RKO (cell line): ENCODE data around the gene ERCC5.

ENCODE experiments used
- DNase-seq: peaks from one replicate; pipeline ENCODE4 v3.0.0-alpha.2; 2016; ENCODE audit warnings: low spot score

ERCC5 gene

GRCh38 chr13:102845289-102845629, 573 bp upstream of the ERCC5 start:
- no peak for DNase-seq

- peak; percentile 80 for DNase-seq
These were observed 606 bp downstream of the ERCC5 start for GRCh38 chr13:102846261-102847015.

- peak; percentile 84 for DNase-seq
These were observed 1.7 kb downstream of the ERCC5 start for GRCh38 chr13:102847272-102848234.

GRCh38 chr13:102848956-102849355, 3.1 kb downstream of the ERCC5 start:
- DNase-seq, result no peak

- DNase-seq, result peak; percentile 35
These were observed 6.7 kb downstream of the ERCC5 start for GRCh38 chr13:102852556-102852955.

- DNase-seq, result no peak
These were observed 8.8 kb downstream of the ERCC5 start for GRCh38 chr13:102854675-102855074.

GRCh38 chr13:102856557-102856956, 10.7 kb downstream of the ERCC5 start:
- no peak for DNase-seq

GRCh38 chr13:102862624-102863210, 16.9 kb downstream of the ERCC5 start:
- no peak for DNase-seq

GRCh38 chr13:102863590-102863989, 17.8 kb downstream of the ERCC5 start:
- DNase-seq, result no peak

- no peak for DNase-seq
These were observed 22.6 kb downstream of the ERCC5 start for GRCh38 chr13:102868366-102868936.

- no peak for DNase-seq
These were observed 24.3 kb downstream of the ERCC5 start for GRCh38 chr13:102869948-102870676.

- DNase-seq, result peak; percentile 65
These were observed 25.0 kb downstream of the ERCC5 start for GRCh38 chr13:102870677-102871415.

- DNase-seq, result no peak
These were observed 26.3 kb downstream of the ERCC5 start for GRCh38 chr13:102872131-102872530.

- DNase-seq, result no peak
These were observed 26.7 kb downstream of the ERCC5 start for GRCh38 chr13:102872531-102872930.

- peak; percentile 11 for DNase-seq
These were observed 27.8 kb downstream of the ERCC5 start for GRCh38 chr13:102873653-102874052.

- DNase-seq, result no peak
These were observed 29.4 kb downstream of the ERCC5 start for GRCh38 chr13:102875256-102875655.

- DNase-seq, result peak; percentile 55
These were observed 31.5 kb downstream of the ERCC5 start for GRCh38 chr13:102877303-102877702.

GRCh38 chr13:102878481-102878880, 32.6 kb downstream of the ERCC5 start:
- no peak for DNase-seq

- DNase-seq, result no peak
These were observed 34.1 kb downstream of the ERCC5 start for GRCh38 chr13:102879793-102880499.
